K562 (cell line): ENCODE measurements around the gene SPEM2. TPM values are rescaled to one million over a fixed set of nuclear protein-coding genes. Genes with fewer than 3 reads are reported as not detected.

ENCODE experiments used
- KDM5B ChIP-seq: fragments of 200-600 bp; sonication (generic); IDR thresholded peaks from 2 replicates; pipeline ENCODE4 v1.6.1; 2012; ENCODE audit warnings: low read depth, mild to moderate bottlenecking, moderate library complexity, low read length, control low read depth, inconsistent platforms; ENCODE audit not compliant: insufficient replicate concordance
- NR2C1 ChIP-seq, 2 experiments: fragments of 450-650 bp; IDR thresholded peaks; 2 replicates each; pipeline ENCODE4 v1.6.1; 2017; ENCODE audit warnings: mild to moderate bottlenecking in 2 of 2, antibody characterized with exemption in 1 of 2, inconsistent platforms in 1 of 2, missing compliant biosample characterization in 1 of 2, missing genetic modification characterization in 1 of 2
- PRDM10 ChIP-seq: fragments of 450-650 bp; IDR thresholded peaks from 2 replicates; pipeline ENCODE4 v1.6.1; 2018; ENCODE audit not compliant: partially characterized antibody
- SFPQ ChIP-seq: fragments of 200-400 bp; formaldehyde crosslinking; IDR thresholded peaks from 2 replicates; pipeline ENCODE4 v1.6.1; 2017; ENCODE audit warnings: mild to moderate bottlenecking, low read depth, low read length, moderate library complexity
- polyA plus RNA-seq, 8 experiments: library from polyadenylated mRNA; depleted of rRNA in 4 of 8; stranded (reverse) in 5 of 8; unstranded in 3 of 8; fragments of >200 nt; fragmentation: Nextera tagmentation in 2 of 8; fragmentation: Illumina TruSeq in 1 of 8; extraction: Ambion mirVana in 2 of 8; extraction: Trizol in 1 of 8; gene quantifications; 2 replicates each; pipeline versions ENCODE4 v1.2.1 to v1.2.3, GENCODE V29; 2011 to 2014; ENCODE audit warnings: inconsistent platforms in 1 of 8, missing spikeins in 1 of 8
- total RNA-seq, 7 experiments: library from RNA; depleted of rRNA in 6 of 7; stranded (reverse); fragments of >200 nt in 6 of 7; fragmentation: Illumina TruSeq in 2 of 7; extraction: Trizol in 2 of 7; gene quantifications; 2 replicates each; pipeline versions ENCODE4 v1.2.1 to v1.2.3, GENCODE V29; 2011 to 2021; ENCODE audit warnings: low replicate concordance in 1 of 7

The SPEM2 gene
- total and polyA plus RNA-seq, 9 of the 15 experiments (the other 6 are each of a cell fraction or from before 2014, with no cell fraction given) = not detected

DNA sequence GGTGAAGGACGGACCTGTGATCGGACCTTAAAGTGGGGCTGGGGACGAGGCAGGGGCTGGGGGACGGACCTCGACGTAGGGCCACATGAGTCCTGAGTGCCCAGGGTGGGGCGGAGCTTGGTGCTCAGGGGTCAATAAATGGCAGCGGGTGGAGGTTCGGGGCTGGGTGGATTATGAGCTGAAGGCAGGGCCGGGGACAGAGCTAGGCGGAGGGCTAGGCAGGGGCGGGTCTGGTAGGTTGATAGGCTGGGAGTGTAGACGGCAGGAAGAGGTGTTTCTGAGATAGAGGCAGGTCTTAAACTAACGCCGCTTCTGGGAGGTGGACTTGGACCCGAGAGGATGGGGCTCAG is 20.2 kb downstream of the SPEM2 start (continued):
- TF ChIP-seq PRDM10 (no peak), KDM5B (no peak), NR2C1 (IDR thresholded peaks at IDR 0.05) (no peak), NR2C1 (tag; IDR thresholded peaks at IDR 0.05) (no peak), SFPQ (no peak)
- TF ChIP-seq, all 486 proteins: peak for 12
